ENCODE data around the gene PEAK3. TPM values are rescaled to one million over a fixed set of nuclear protein-coding genes. Genes with fewer than 3 reads are reported as not detected.

The PEAK3 gene
- total and polyA plus RNA-seq, 9 of the 15 experiments (the other 6 are each of a cell fraction or from before 2014, with no cell fraction given) = 0.07 to 0.40 TPM; not detected in 7

DNA sequence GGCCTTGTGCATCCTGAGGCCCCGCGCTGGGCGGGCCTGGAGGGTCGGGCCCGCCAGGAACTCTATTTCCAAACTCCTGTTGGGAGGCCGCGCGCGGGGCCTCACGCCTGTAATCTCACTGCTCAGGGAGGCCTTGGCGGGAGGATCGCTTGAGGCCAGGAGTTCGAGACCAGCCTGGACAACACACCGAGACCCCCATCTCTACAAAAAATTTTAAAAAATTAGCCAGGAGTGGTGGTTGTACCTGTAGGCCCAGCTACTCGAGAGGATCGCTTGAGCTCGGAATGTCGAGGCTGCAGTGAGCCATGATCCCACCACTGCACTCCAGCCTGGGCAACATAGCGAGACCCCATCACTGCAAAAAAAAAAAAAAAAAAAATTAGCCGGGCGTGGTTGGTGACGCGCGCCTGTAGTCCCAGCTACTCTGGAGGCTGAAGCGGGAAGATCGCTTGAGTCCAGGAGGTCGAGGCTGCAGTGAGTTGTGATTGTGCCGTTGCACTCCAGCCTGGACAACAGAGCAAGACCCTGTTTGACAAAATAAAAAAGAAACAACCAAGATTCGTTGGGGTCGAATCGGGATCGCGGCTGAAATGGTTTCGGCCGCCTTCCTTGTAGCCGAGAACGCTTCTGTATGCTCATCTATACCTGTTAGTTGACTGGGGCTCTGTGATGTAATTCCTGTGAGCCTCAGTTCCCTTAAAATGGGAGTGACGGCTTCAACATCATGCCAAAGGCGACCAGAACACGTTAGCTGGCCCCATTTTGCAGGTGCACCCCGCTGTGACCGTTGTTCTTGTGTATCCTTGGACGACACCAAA is 44.7 kb downstream of the PEAK3 start (continued):
- TF ChIP-seq, protein P1, sequence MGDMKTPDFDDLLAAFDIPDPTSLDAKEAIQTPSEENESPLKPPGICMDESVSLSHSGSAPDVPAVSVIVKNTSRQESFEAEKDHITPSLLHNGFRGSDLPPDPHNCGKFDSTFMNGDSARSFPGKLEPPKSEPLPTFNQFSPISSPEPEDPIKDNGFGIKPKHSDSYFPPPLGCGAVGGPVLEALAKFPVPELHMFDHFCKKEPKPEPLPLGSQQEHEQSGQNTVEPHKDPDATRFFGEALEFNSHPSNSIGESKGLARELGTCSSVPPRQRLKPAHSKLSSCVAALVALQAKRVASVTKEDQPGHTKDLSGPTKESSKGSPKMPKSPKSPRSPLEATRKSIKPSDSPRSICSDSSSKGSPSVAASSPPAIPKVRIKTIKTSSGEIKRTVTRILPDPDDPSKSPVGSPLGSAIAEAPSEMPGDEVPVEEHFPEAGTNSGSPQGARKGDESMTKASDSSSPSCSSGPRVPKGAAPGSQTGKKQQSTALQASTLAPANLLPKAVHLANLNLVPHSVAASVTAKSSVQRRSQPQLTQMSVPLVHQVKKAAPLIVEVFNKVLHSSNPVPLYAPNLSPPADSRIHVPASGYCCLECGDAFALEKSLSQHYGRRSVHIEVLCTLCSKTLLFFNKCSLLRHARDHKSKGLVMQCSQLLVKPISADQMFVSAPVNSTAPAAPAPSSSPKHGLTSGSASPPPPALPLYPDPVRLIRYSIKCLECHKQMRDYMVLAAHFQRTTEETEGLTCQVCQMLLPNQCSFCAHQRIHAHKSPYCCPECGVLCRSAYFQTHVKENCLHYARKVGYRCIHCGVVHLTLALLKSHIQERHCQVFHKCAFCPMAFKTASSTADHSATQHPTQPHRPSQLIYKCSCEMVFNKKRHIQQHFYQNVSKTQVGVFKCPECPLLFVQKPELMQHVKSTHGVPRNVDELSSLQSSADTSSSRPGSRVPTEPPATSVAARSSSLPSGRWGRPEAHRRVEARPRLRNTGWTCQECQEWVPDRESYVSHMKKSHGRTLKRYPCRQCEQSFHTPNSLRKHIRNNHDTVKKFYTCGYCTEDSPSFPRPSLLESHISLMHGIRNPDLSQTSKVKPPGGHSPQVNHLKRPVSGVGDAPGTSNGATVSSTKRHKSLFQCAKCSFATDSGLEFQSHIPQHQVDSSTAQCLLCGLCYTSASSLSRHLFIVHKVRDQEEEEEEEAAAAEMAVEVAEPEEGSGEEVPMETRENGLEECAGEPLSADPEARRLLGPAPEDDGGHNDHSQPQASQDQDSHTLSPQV (IDR thresholded peaks at IDR 0.05) = no peak
- no peak for TF ChIP-seq KAT2B (IDR thresholded peaks at IDR 0.05; ENCODE audit: low read depth, low read length)
- no peak for TF ChIP-seq BDP1 (IDR thresholded peaks at IDR 0.05; ENCODE audit: insufficient read depth, insufficient read length)
- TF ChIP-seq, protein P2, sequence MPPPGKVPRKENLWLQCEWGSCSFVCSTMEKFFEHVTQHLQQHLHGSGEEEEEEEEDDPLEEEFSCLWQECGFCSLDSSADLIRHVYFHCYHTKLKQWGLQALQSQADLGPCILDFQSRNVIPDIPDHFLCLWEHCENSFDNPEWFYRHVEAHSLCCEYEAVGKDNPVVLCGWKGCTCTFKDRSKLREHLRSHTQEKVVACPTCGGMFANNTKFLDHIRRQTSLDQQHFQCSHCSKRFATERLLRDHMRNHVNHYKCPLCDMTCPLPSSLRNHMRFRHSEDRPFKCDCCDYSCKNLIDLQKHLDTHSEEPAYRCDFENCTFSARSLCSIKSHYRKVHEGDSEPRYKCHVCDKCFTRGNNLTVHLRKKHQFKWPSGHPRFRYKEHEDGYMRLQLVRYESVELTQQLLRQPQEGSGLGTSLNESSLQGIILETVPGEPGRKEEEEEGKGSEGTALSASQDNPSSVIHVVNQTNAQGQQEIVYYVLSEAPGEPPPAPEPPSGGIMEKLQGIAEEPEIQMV (tag; conservative IDR thresholded peaks at IDR 0.05; ENCODE audit: low read depth) = no peak
- no peak for TF ChIP-seq STAT5B (CRISPR knock-in tag; IDR thresholded peaks at IDR 0.05)
- no peak for TF ChIP-seq ZNF584 (CRISPR knock-in tag; IDR thresholded peaks at IDR 0.05; ENCODE audit: low read depth)
- no peak for TF ChIP-seq XRCC5 (IDR thresholded peaks at IDR 0.05; ENCODE audit: low read depth, low read length)
- TF ChIP-seq TAF1 (IDR thresholded peaks at IDR 0.05; ENCODE audit: control insufficient read depth, extremely low read depth, insufficient read depth, low read length, severe bottlenecking) = no peak
- no peak for TF ChIP-seq JUND (IDR thresholded peaks at IDR 0.05; ENCODE audit: borderline replicate concordance, low read depth, low read length)
- TF ChIP-seq JUND (tag; IDR thresholded peaks at IDR 0.05; ENCODE audit: borderline replicate concordance, low read depth, low read length) = no peak
- TF ChIP-seq NR4A1 (CRISPR knock-in tag; IDR thresholded peaks at IDR 0.05) = no peak
- no peak for TF ChIP-seq NR4A1 (tag; IDR thresholded peaks at IDR 0.05)
- TF ChIP-seq PCBP2 (IDR thresholded peaks at IDR 0.05; ENCODE audit: low read depth, low read length, poor library complexity, severe bottlenecking) = no peak
- TF ChIP-seq ZNF778 (CRISPR knock-in tag; IDR thresholded peaks at IDR 0.05) = no peak
- no peak for TF ChIP-seq CREBBP (IDR thresholded peaks at IDR 0.05; ENCODE audit: low read depth, low read length)
- TF ChIP-seq BHLHE40 (IDR thresholded peaks at IDR 0.05; ENCODE audit: low read length) = no peak
- TF ChIP-seq ZNF316 (IDR thresholded peaks at IDR 0.05) = no peak; the same call in 1 of the 2 replicates
- no peak for TF ChIP-seq PYGO2 (tag; IDR thresholded peaks at IDR 0.05)
- TF ChIP-seq TARDBP (IDR thresholded peaks at IDR 0.05) = no peak
- TF ChIP-seq, protein P3, sequence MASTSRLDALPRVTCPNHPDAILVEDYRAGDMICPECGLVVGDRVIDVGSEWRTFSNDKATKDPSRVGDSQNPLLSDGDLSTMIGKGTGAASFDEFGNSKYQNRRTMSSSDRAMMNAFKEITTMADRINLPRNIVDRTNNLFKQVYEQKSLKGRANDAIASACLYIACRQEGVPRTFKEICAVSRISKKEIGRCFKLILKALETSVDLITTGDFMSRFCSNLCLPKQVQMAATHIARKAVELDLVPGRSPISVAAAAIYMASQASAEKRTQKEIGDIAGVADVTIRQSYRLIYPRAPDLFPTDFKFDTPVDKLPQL (IDR thresholded peaks at IDR 0.05; ENCODE audit: extremely low read depth, insufficient read length) = no peak
- TF ChIP-seq ZNF12 (CRISPR knock-in tag; IDR thresholded peaks at IDR 0.05) = 0 out of 2 replicates have a peak, but pooled peaks have one; percentile 44
- no peak for TF ChIP-seq HSF4 (CRISPR knock-in tag; IDR thresholded peaks at IDR 0.05; ENCODE audit: borderline replicate concordance)
- TF ChIP-seq COPS2 (conservative IDR thresholded peaks at IDR 0.05) = no peak
